Natural killer cell (primary cell): ENCODE data around the gene BEST2. TPM values are rescaled to one million over a fixed set of nuclear protein-coding genes. Genes with fewer than 3 reads are reported as not detected.

Experiments used
- ATAC-seq, 3 donors: fragments of 150-1000 bp in 2 of 3; fragments of 200-7000 bp in 1 of 3; cut with Tn5 transposase; 1 replicate in 1 of 3; 2 replicates in 2 of 3; pipeline ENCODE4 v1.10.0; 2021; ENCODE audit warnings: mild to moderate bottlenecking in 2 of 3, moderate library complexity in 2 of 3
- DNase-seq, 2 donors: peaks; one replicate each; pipeline versions ENCODE4 v3.0.0 to v3.0.0-alpha.2; 2013 to 2021; ENCODE audit warnings: mixed read lengths in 1 of 2
- H3K27ac ChIP-seq: one replicate; pipeline ENCODE4 v1.5.1; 2013; ENCODE audit warnings: mild to moderate bottlenecking, low read length
- H3K27me3 ChIP-seq: one replicate; pipeline ENCODE4 v1.6.1; 2013; ENCODE audit warnings: low read length; ENCODE audit not compliant: control insufficient read depth, insufficient read depth
- H3K36me3 ChIP-seq: one replicate; pipeline ENCODE4 v1.6.1; 2013; ENCODE audit warnings: low read length; ENCODE audit not compliant: control insufficient read depth, insufficient read depth
- H3K4me1 ChIP-seq: one replicate; pipeline ENCODE4 v1.6.1; 2013; ENCODE audit warnings: low read length; ENCODE audit not compliant: control insufficient read depth, insufficient read depth
- H3K4me3 ChIP-seq: one replicate; pipeline ENCODE4 v1.5.1; 2013; ENCODE audit warnings: low read length
- H3K9me3 ChIP-seq: one replicate; pipeline ENCODE4 v1.6.1; 2013; ENCODE audit warnings: low read length; ENCODE audit not compliant: control insufficient read depth, insufficient read depth
- H3K27ac Mint-ChIP-seq, 2 donors: one replicate each; pipeline ENCODE4 v1.8.0; 2022; ENCODE audit warnings: mild to moderate bottlenecking in 2 of 2, mixed read lengths in 2 of 2, moderate library complexity in 1 of 2
- H3K27me3 Mint-ChIP-seq, 2 donors: one replicate each; pipeline ENCODE4 v1.8.0; 2022; ENCODE audit warnings: low read depth in 2 of 2, mixed read lengths in 2 of 2
- H3K36me3 Mint-ChIP-seq: one replicate; pipeline ENCODE4 v1.8.0; 2022; ENCODE audit warnings: mixed read lengths
- H3K4me1 Mint-ChIP-seq, 2 donors: one replicate each; pipeline ENCODE4 v1.8.0; 2022; ENCODE audit warnings: mixed read lengths in 2 of 2
- H3K4me3 Mint-ChIP-seq: one replicate; pipeline ENCODE4 v1.8.0; 2022; ENCODE audit warnings: mild to moderate bottlenecking, moderate library complexity, mixed read lengths
- H3K9me3 Mint-ChIP-seq, 2 donors: one replicate each; pipeline ENCODE4 v1.8.0; 2022; ENCODE audit warnings: mixed read lengths in 2 of 2
- CTCF ChIP-seq: fragments of 200-600 bp; IDR thresholded peaks from one replicate; pipeline ENCODE4 v1.8.0; 2022; ENCODE audit warnings: antibody characterized with exemption
- WGBS: methylation state at CpG from one replicate; pipeline ENCODE4 v1.1.7; 2013; ENCODE audit warnings: missing lambda C conversion rate; ENCODE audit not compliant: insufficient coverage; 5-methylcytosine and 5-hydroxymethylcytosine counted together
- intact Hi-C: fragments of 100-400 bp; cut with micrococcal nuclease; formaldehyde crosslinking; loops from one replicate; pipeline ENCODE4 v1.14.2; 2022
- total RNA-seq, 4 donors: library from RNA; stranded (reverse); fragments of 120-200 nt in 1 of 4; gene quantifications; one replicate each; pipeline versions ENCODE4 v1.2.3 to v1.2.4, GENCODE V29; 2013 to 2022

The BEST2 gene
- total RNA-seq, 3 donors from 2014 or later (not counting 1 experiment from before 2014, with no cell fraction given), result not detected

- Mint-ChIP-seq H3K4me1 (peaks cover 19 to 26% of the 10 kb centered on the region in 2 donors), H3K36me3 (no peaks in the 10 kb centered on the region), H3K9me3 (no peaks in the 10 kb centered on the region), H3K27ac (no peak overlapping the region), H3K27me3 (no peaks in the 10 kb centered on the region), H3K4me3 (no peak overlapping the region)
- intact Hi-C loops, result loop anchor here (5.0 to 10.0 kb wide), 2 partner anchors 257 to 315 kb away; partner anchors contain the start of gene LYL1
- Histone ChIP-seq H3K9me3 (no peaks in the 10 kb centered on the region), H3K4me1 (peaks cover 71% of the 10 kb centered on the region), H3K27ac (no peak overlapping the region), H3K36me3 (no peaks in the 10 kb centered on the region), H3K27me3 (no peaks in the 10 kb centered on the region), H3K4me3 (no peak overlapping the region)
- WGBS, result 81% methylated on average over 7 of the region's 10 CpGs
- no peak for DNase-seq
- TF ChIP-seq CTCF, result no peak
- ATAC-seq, result no peak
These were observed 35.9 kb downstream of the BEST2 start for GRCh38 chr19:12787458-12787857.

DNA sequence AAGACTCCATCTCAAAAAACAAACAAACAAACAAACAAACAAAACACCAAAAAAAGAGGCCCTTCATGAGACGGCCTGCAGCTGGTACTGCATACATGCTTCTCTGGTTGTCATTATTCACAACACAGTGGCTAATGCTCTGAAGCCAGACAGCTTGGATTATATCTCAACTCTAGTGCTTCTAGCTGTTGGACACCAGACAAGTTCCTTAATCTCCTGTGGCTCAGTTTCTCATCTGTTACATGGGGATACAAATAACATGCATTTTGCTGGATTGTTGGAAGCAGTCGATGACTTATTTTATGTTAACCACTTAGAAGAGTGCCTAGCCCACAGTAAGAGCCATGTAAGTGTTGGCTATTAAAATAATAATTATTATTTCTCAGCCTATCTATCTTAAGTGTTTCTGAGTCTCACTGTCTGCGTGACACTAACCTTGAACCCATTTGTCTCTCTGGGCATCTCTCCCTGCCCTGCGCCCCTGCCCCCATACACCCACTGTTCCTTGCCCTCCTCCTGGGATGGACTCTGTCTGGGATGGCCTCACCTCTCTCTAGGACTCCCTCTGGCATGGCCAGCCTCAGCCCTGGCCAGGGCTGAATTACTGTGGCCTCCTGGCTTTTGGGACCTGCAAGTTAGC lies 36.6 kb downstream of the BEST2 start:
- no peaks in the 10 kb centered on the region for H3K9me3 Mint-ChIP-seq
- Histone ChIP-seq H3K36me3 (no peaks in the 10 kb centered on the region), H3K4me3 (no peak overlapping the region), H3K27me3 (no peaks in the 10 kb centered on the region), H3K9me3 (no peaks in the 10 kb centered on the region), H3K27ac (peak overlapping the region; percentile 93), H3K4me1 (peaks cover 65% of the 10 kb centered on the region)
- 87% methylated on average over 3 of the region's 4 CpGs for WGBS
- H3K4me1 Mint-ChIP-seq, result peaks cover 19 to 27% of the 10 kb centered on the region in 2 donors
- ATAC-seq (no peak), DNase-seq (peak in 1 of 2 donors; percentile 22)
- H3K27ac Mint-ChIP-seq, result peak overlapping the region; percentile 97 to 99
- no peak for TF ChIP-seq CTCF
- no peaks in the 10 kb centered on the region for H3K36me3 Mint-ChIP-seq
- no peaks in the 10 kb centered on the region for H3K27me3 Mint-ChIP-seq
- no peak overlapping the region for H3K4me3 Mint-ChIP-seq
- intact Hi-C loops, result loop anchor here (5.0 to 10.0 kb wide), 2 partner anchors 257 to 314 kb away; partner anchors contain the start of gene LYL1

DNA sequence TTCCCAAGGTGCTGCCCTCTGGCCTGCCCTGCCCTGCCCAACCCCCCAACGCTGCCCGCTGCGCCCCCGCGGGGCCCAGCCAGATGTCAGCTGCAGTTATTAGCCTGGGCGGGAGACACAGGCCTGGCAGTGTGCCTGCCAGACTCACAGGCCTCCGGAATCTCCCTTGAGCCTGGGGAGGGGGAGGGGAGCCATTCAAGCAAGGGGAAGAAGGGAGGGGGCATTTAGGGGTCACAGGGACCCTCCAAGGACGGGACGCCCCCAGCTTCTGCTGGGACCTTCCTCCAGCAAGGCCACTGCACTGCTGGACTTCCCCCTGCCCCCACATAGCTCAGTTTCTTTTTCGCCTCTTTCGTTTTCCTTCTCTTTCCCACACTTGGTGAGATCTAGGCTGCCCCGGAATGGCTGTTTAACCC lies 37.1 kb downstream of the BEST2 start:
- H3K27ac Mint-ChIP-seq, result peak overlapping the region; percentile 97 to 99
- H3K27me3 ChIP-seq, result no peaks in the 10 kb centered on the region
- no peaks in the 10 kb centered on the region for H3K9me3 ChIP-seq
- H3K36me3 Mint-ChIP-seq, result no peaks in the 10 kb centered on the region
- H3K9me3 Mint-ChIP-seq, result no peaks in the 10 kb centered on the region
- peaks cover 59% of the 10 kb centered on the region for H3K4me1 ChIP-seq
- ATAC-seq, result no peak
- peak overlapping the region; percentile 40 for H3K4me3 ChIP-seq
- WGBS, result 16% methylated on average over 11 of the region's 12 CpGs
- peak; percentile 51 to 84 for DNase-seq
- H3K36me3 ChIP-seq, result no peaks in the 10 kb centered on the region
- no peak for TF ChIP-seq CTCF
- H3K4me3 Mint-ChIP-seq, result peak overlapping the region; percentile 86
- H3K4me1 Mint-ChIP-seq, result peaks cover 19 to 30% of the 10 kb centered on the region in 2 donors
- no peaks in the 10 kb centered on the region for H3K27me3 Mint-ChIP-seq
- intact Hi-C loops, result loop anchor here (5.0 to 10.0 kb wide), 2 partner anchors 256 to 314 kb away; partner anchors contain the start of gene LYL1
- peak overlapping the region; percentile 93 for H3K27ac ChIP-seq
